Measurements from ENCODE around the gene TERB2.

DNA sequence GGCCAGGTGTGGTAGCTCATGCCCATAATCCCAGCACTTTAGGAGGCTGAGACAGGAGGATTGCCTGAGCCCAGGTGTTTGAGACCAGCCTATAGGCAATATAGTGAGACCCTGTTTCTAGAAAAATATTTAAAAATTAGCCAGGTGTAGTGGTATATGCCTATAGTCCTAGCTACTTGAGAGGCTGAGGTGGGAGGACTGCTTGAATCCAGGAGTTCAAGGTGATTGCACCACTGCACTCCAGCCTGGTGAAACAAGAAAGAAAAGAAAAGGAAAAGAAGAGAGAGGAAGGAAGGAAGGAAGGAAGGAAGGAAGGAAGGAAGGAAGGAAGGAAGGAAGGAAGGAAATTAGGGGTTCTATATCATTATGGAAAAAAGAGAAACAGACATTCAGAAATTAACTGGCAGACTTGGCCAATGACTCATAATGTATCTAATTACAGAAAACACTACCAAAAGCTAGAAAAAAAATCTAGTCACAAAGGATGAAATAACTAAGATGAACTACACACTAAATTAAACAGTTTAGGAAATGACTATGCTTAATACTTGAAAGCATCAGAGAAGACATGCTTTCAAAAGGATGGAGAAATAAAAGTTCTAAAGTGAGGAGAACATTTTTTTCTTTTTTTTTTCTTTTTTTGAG lies 45.4 kb upstream of the TERB2 start:
- TF ChIP-seq, protein P1, sequence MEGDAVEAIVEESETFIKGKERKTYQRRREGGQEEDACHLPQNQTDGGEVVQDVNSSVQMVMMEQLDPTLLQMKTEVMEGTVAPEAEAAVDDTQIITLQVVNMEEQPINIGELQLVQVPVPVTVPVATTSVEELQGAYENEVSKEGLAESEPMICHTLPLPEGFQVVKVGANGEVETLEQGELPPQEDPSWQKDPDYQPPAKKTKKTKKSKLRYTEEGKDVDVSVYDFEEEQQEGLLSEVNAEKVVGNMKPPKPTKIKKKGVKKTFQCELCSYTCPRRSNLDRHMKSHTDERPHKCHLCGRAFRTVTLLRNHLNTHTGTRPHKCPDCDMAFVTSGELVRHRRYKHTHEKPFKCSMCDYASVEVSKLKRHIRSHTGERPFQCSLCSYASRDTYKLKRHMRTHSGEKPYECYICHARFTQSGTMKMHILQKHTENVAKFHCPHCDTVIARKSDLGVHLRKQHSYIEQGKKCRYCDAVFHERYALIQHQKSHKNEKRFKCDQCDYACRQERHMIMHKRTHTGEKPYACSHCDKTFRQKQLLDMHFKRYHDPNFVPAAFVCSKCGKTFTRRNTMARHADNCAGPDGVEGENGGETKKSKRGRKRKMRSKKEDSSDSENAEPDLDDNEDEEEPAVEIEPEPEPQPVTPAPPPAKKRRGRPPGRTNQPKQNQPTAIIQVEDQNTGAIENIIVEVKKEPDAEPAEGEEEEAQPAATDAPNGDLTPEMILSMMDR (IDR thresholded peaks at IDR 0.05) = no peak
- no peak for TF ChIP-seq POLR2A (IDR thresholded peaks at IDR 0.05)

All from heart left ventricle (tissue), 13 donors.